GM12878 (cell line): ENCODE measurements around the gene RAD51AP1. TPM values are rescaled to one million over a fixed set of nuclear protein-coding genes. Genes with fewer than 3 reads are reported as not detected.
A peak's percentile ranks its signal among the peaks of the same experiment; 100 is the strongest.

Source experiments
- CREM ChIP-seq: IDR thresholded peaks from 2 replicates; pipeline ENCODE4 v1.6.1; 2014; ENCODE audit warnings: antibody characterized with exemption, low read depth
- E2F4 ChIP-seq: IDR thresholded peaks from 2 replicates; pipeline ENCODE4 v1.6.1; 2012; ENCODE audit warnings: low read depth, low read length, improper control_type of control experiment
- E2F8 ChIP-seq: fragments of 450-650 bp; IDR thresholded peaks from 2 replicates; pipeline ENCODE4 v1.6.1; 2018; ENCODE audit warnings: mild to moderate bottlenecking, low read depth, moderate library complexity; ENCODE audit not compliant: partially characterized antibody
- FOXK2 ChIP-seq: fragments of 450-650 bp; IDR thresholded peaks from 2 replicates; pipeline ENCODE4 v1.6.1; 2017; ENCODE audit warnings: mild to moderate bottlenecking, moderate library complexity
- GATAD2B ChIP-seq: fragments of 450-650 bp; conservative IDR thresholded peaks from 2 replicates; pipeline ENCODE4 v1.6.1; 2017; ENCODE audit warnings: low read depth, mild to moderate bottlenecking, moderate library complexity
- HDGF ChIP-seq: fragments of 450-650 bp; IDR thresholded peaks from 2 replicates; pipeline ENCODE4 v1.6.1; 2016; ENCODE audit warnings: antibody characterized with exemption
- JUND ChIP-seq: IDR thresholded peaks from 2 replicates; pipeline ENCODE4 v1.6.1; 2012; ENCODE audit warnings: low read depth, mild to moderate bottlenecking, low read length, improper control_type of control experiment, moderate library complexity
- KDM1A ChIP-seq: fragments of 200-600 bp; sonication (generic); IDR thresholded peaks from 2 replicates; pipeline ENCODE4 v1.6.1; 2016; ENCODE audit warnings: borderline replicate concordance
- MTA2 ChIP-seq: fragments of 450-650 bp; IDR thresholded peaks from 2 replicates; pipeline ENCODE4 v1.6.1; 2016; ENCODE audit warnings: low read depth, mild to moderate bottlenecking, moderate library complexity
- PAX5 ChIP-seq: IDR thresholded peaks from 2 replicates; pipeline ENCODE4 v1.6.1; 2011; ENCODE audit warnings: low read depth, low read length, borderline replicate concordance
- RB1 ChIP-seq: fragments of 450-650 bp; formaldehyde crosslinking; IDR thresholded peaks from 2 replicates; pipeline ENCODE4 v1.6.1; 2017; ENCODE audit warnings: mild to moderate bottlenecking, borderline replicate concordance
- SKIL ChIP-seq: fragments of 450-650 bp; IDR thresholded peaks from 2 replicates; pipeline ENCODE4 v1.6.1; 2017; ENCODE audit warnings: mild to moderate bottlenecking, low read depth, inconsistent platforms; ENCODE audit not compliant: poor library complexity, severe bottlenecking
- SMAD1 ChIP-seq: fragments of 450-650 bp; IDR thresholded peaks from 2 replicates; pipeline ENCODE4 v1.6.1; 2018; ENCODE audit warnings: mild to moderate bottlenecking, low read depth; ENCODE audit not compliant: partially characterized antibody
- STAT1 ChIP-seq: fragments of 450-650 bp; conservative IDR thresholded peaks from 2 replicates; pipeline ENCODE4 v1.6.1; 2014; ENCODE audit warnings: antibody characterized with exemption, mild to moderate bottlenecking
- TBL1XR1 ChIP-seq: IDR thresholded peaks from 2 replicates; pipeline ENCODE4 v1.6.1; 2012; ENCODE audit warnings: low read depth, low read length, improper control_type of control experiment
- TCF12 ChIP-seq: IDR thresholded peaks from 2 replicates; pipeline ENCODE4 v1.6.1; 2011; ENCODE audit warnings: low read depth, mild to moderate bottlenecking, low read length
- YY1 ChIP-seq: IDR thresholded peaks from 2 replicates; pipeline ENCODE4 v1.6.1; 2011; ENCODE audit warnings: low read depth, mild to moderate bottlenecking, low read length
- polyA plus RNA-seq, 11 experiments: library from polyadenylated mRNA; depleted of rRNA in 4 of 11; unstranded in 6 of 11; stranded (reverse) in 5 of 11; fragments of >200 nt; fragmentation: Nextera tagmentation in 4 of 11; fragmentation: Illumina TruSeq in 1 of 11; extraction: Ambion mirVana in 4 of 11; extraction: Trizol in 1 of 11; gene quantifications; 1 replicate in 1 of 11; 2 replicates in 10 of 11; pipeline versions ENCODE4 v1.2.1 to v1.2.3, GENCODE V29; 2011 to 2016; ENCODE audit warnings: inconsistent platforms in 2 of 11, missing spikeins in 2 of 11, low read depth in 1 of 11
- total RNA-seq, 4 experiments: library from RNA; depleted of rRNA in 3 of 4; stranded (reverse); fragments of >200 nt in 3 of 4; fragmentation: Illumina TruSeq in 1 of 4; extraction: Trizol in 1 of 4; gene quantifications; 2 replicates each; pipeline versions ENCODE4 v1.2.1 to v1.2.3, GENCODE V29; 2013 to 2021
- TF ChIP-seq, protein P1 (sequence below): IDR thresholded peaks from 2 replicates; pipeline ENCODE4 v1.6.1; 2011; ENCODE audit warnings: low read depth, low read length, improper control_type of control experiment, borderline replicate concordance
- TF ChIP-seq, protein P2 (sequence below): IDR thresholded peaks from 2 replicates; pipeline ENCODE4 v1.6.1; 2012; ENCODE audit warnings: low read length, inconsistent platforms
- TF ChIP-seq, protein P3 (sequence below): IDR thresholded peaks from 2 replicates; pipeline ENCODE4 v1.6.1; 2012; ENCODE audit warnings: low read depth, low read length, improper control_type of control experiment

Gene RAD51AP1
- total and polyA plus RNA-seq, 10 of the 15 experiments (the other 5 are each of a cell fraction or from before 2014, with no cell fraction given), result 22.3 to 86.0 (median 50.9) TPM

DNA sequence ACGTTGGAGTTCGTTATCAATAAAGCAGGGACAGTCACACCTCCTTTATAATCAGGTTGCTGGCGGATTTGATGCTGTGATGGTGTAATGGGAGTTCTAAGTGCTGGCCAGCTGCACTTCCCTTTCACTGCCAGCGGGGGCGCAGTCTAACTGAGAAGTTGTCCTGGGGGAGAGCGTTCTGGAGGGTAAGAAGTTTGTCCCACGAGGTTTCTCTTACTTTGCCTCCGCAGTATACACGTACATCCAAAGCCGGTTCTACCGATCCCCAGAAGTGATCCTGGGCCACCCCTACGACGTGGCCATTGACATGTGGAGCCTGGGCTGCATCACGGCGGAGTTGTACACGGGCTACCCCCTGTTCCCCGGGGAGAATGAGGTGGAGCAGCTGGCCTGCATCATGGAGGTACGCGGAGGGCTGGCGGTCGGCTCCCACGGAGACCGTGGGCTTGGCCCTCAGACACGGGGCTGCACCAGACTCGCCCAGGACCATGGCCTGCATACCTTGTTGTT lies 66.0 kb downstream of the RAD51AP1 start (continued):
- TF ChIP-seq, protein P1, sequence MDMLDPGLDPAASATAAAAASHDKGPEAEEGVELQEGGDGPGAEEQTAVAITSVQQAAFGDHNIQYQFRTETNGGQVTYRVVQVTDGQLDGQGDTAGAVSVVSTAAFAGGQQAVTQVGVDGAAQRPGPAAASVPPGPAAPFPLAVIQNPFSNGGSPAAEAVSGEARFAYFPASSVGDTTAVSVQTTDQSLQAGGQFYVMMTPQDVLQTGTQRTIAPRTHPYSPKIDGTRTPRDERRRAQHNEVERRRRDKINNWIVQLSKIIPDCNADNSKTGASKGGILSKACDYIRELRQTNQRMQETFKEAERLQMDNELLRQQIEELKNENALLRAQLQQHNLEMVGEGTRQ, result no peak
- TF ChIP-seq TBL1XR1 (no peak), GATAD2B (peak; percentile 75), KDM1A (no peak), E2F4 (no peak), STAT1 (peak; percentile 91; the same call in 1 of the 2 replicates), JUND (no peak), RB1 (peak; percentile 85; the same call in 1 of the 2 replicates), CREM (peak; percentile 62), E2F8 (no peak), SKIL (no peak), MTA2 (no peak), TCF12 (peak; percentile 71; the same call in 1 of the 2 replicates), HDGF (peak; percentile 67; the same call in 1 of the 2 replicates), SMAD1 (no peak), PAX5 (no peak), FOXK2 (0 out of 2 replicates have a peak, but pooled peaks have one; percentile 27), YY1 (no peak; the same call in none of the 2 replicates)
- TF ChIP-seq, protein P2, sequence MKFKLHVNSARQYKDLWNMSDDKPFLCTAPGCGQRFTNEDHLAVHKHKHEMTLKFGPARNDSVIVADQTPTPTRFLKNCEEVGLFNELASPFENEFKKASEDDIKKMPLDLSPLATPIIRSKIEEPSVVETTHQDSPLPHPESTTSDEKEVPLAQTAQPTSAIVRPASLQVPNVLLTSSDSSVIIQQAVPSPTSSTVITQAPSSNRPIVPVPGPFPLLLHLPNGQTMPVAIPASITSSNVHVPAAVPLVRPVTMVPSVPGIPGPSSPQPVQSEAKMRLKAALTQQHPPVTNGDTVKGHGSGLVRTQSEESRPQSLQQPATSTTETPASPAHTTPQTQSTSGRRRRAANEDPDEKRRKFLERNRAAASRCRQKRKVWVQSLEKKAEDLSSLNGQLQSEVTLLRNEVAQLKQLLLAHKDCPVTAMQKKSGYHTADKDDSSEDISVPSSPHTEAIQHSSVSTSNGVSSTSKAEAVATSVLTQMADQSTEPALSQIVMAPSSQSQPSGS, result no peak
- TF ChIP-seq, protein P3, sequence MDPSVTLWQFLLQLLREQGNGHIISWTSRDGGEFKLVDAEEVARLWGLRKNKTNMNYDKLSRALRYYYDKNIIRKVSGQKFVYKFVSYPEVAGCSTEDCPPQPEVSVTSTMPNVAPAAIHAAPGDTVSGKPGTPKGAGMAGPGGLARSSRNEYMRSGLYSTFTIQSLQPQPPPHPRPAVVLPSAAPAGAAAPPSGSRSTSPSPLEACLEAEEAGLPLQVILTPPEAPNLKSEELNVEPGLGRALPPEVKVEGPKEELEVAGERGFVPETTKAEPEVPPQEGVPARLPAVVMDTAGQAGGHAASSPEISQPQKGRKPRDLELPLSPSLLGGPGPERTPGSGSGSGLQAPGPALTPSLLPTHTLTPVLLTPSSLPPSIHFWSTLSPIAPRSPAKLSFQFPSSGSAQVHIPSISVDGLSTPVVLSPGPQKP, result no peak
